Ovary (tissue), 9 donors: ENCODE results near the gene KIF19. TPM values are rescaled to one million over a fixed set of nuclear protein-coding genes. Genes with fewer than 3 reads are reported as not detected.
A peak's percentile ranks its signal among the peaks of the same experiment; 100 is the strongest.

Experiments
- DNase-seq, 5 donors: peaks; one replicate each; pipeline ENCODE4 v3.0.0-alpha.2; 2019 to 2020
- H3K27ac ChIP-seq, 2 donors: fragments of 200-600 bp; one replicate each; pipeline versions ENCODE4 v1.5.1 to v1.8.0; 2019 to 2022
- H3K27me3 ChIP-seq: fragments of 200-600 bp; one replicate; pipeline ENCODE4 v1.8.0; 2022
- H3K36me3 ChIP-seq: fragments of 200-600 bp; sonication (generic); one replicate; pipeline ENCODE4 v1.5.1; 2019
- H3K4me1 ChIP-seq: one replicate; pipeline ENCODE4 v1.8.1; 2013; ENCODE audit warnings: mild to moderate bottlenecking, moderate library complexity; ENCODE audit not compliant: insufficient read depth
- H3K4me3 ChIP-seq: fragments of 200-600 bp; sonication (generic); one replicate; pipeline ENCODE4 v1.5.1; 2017
- H3K9me3 ChIP-seq, 2 donors: fragments of 200-600 bp in 1 of 2; sonication (generic) in 1 of 2; one replicate each; pipeline versions ENCODE4 v1.5.1 to v1.8.1; 2013 to 2019; ENCODE audit warnings: mild to moderate bottlenecking in 1 of 2, moderate library complexity in 1 of 2
- EP300 ChIP-seq: sonication (generic); formaldehyde crosslinking; IDR thresholded peaks from one replicate; pipeline ENCODE4 v1.6.1; 2017; ENCODE audit warnings: antibody characterized with exemption
- POLR2A ChIP-seq: fragments of 450-650 bp; IDR thresholded peaks from one replicate; pipeline ENCODE4 v1.6.1; 2017; ENCODE audit warnings: antibody characterized with exemption, mild to moderate bottlenecking, moderate library complexity
- WGBS, 3 donors: extraction: QIAGEN DNeasy Blood & Tissue Kit in 1 of 3; methylation state at CpG; one replicate each; pipeline versions ENCODE4 v1.1.5 to v1.1.7; 2013 to 2017; 5-methylcytosine and 5-hydroxymethylcytosine counted together
- intact Hi-C, 4 donors: fragments of 100-400 bp; cut with DNase I; formaldehyde crosslinking; loops; one replicate each; pipeline versions ENCODE4 v1.11.0 to v1.15.1; 2022 to 2023
- polyA plus RNA-seq, 2 donors: library from polyadenylated mRNA; stranded (reverse); fragments of 200-250 nt in 1 of 2; fragments of 350-450 nt in 1 of 2; fragmentation: Illumina TruSeq in 1 of 2; extraction: RNeasy Lipid Tissue Mini Kit (QIAGEN cat#74804) in 1 of 2; gene quantifications; one replicate each; pipeline ENCODE4 v1.2.3, GENCODE V29; 2013 to 2014
- total RNA-seq, 7 donors: library from RNA; depleted of rRNA in 2 of 7; stranded (reverse); fragments of >200 nt in 2 of 7; fragmentation: NEBNext Ultra II Directional in 3 of 7; extraction: Animal tissue kit (Norgen Biotek cat#: 25700) in 3 of 7; gene quantifications; one replicate each; pipeline versions ENCODE4 v1.1.0 to v1.2.4, GENCODE V29; 2016 to 2023
- TF ChIP-seq, protein P1 (sequence below), 3 donors: fragments of 450-650 bp in 2 of 3; fragments of 200-600 bp in 1 of 3; IDR thresholded peaks; one replicate each; pipeline versions ENCODE4 v1.5.1 to v1.8.0; 2016 to 2022; ENCODE audit warnings: antibody characterized with exemption in 3 of 3, mild to moderate bottlenecking in 1 of 3
- donor health status: DM: no; HTN: no; CAD: no; lungs with moderate emphysema.
- donor health status: DM: no; HTN: no; CAD: no.
- donor health status: Bipolar disorder and iron deficiency.
- donor health status: DM: yes; HTN: yes; CAD: no.
- donor health status: DM: no; HTN: no; CAD: no.
- donor health status: DM: yes; HTN: yes; CAD: no.

The KIF19 gene
- total and polyA plus RNA-seq, 9 donors, result 0.33 to 15.0 (median 1.2) TPM; not detected in 2

DNA sequence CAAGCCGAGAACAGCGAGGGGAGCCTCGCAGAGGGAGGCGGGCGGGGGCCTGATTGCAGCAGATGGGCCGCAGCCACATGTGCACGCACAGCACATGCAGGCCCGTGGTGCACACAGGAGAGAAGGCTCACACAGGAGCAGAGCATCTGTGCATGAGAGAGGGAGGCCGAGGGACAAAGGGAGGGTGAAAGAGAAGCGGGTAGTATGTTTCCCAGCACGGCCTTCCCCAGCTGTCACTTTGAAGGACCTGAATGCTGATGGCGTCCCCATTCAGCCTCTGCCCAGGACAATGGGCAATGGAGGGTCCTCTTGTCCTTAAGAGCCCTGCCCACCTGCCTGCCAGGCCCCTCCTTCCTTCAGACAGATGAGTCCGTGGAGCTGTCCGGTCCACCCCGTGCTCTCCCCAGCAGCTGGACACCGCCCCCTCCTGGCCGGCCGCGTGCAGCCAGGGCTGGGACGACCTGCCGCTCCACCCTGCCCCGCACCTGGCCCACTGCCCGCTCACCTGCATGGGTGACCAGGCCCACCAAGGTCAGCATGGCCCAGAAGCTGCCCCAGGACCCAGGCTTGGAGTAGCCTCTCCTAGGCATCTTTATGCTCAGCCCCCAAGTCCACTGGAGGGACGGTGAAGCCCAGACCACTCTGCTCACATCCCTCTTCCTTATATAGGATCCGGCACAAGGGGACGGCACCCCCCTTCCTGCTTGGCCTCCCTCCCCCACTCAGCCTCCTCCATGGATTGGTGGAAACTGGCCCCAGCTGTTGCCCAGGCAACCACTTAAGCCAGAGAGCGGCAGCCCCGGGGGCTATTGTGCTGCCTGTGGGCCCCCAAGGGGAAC lies 35.4 kb downstream of the KIF19 start, which contains the start of gene BTBD17:
Gene BTBD17, minus strand, starts transcription at position 639 of the 839 bp plus-strand sequence. Its CDS starts 49 bp downstream, at position 590.
- intact Hi-C loops, result loop anchor here in 3 of 4 donors (5.0 kb wide), 2 partner anchors 149 to 164 kb away; partner anchors contain the start of gene TTYH2 (in 2 of the 3)

DNA sequence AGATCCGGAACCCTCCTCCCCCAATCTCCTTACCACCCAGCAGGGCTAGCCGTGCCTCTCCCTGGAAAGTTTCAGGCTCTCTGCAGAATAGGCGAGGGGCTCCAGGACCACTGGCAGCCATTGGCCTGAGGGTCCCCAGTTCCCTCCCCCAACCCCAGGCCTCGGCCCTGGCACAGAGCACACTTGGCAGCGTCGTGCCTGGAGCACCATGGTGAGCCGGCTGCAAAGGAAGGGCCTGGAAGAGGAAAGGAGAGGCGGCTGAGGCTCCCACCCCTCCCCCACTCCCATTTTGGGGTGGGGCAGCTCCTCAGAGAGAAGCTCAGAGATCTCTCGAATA lies 36.0 kb downstream of the KIF19 start:
- WGBS, 3 donors, result 13 to 18% (median 17%) methylated on average over 6 to 9 of the region's 9 CpGs
- no peaks in the 10 kb centered on the region for H3K27me3 ChIP-seq
- intact Hi-C loops, result loop anchor here in 3 of 4 donors (5.0 kb wide), 2 partner anchors 150 to 165 kb away; partner anchors contain the start of gene TTYH2 (in 2 of the 3)
- TF ChIP-seq EP300 (no peak), POLR2A (no peak)
- TF ChIP-seq, protein P1, sequence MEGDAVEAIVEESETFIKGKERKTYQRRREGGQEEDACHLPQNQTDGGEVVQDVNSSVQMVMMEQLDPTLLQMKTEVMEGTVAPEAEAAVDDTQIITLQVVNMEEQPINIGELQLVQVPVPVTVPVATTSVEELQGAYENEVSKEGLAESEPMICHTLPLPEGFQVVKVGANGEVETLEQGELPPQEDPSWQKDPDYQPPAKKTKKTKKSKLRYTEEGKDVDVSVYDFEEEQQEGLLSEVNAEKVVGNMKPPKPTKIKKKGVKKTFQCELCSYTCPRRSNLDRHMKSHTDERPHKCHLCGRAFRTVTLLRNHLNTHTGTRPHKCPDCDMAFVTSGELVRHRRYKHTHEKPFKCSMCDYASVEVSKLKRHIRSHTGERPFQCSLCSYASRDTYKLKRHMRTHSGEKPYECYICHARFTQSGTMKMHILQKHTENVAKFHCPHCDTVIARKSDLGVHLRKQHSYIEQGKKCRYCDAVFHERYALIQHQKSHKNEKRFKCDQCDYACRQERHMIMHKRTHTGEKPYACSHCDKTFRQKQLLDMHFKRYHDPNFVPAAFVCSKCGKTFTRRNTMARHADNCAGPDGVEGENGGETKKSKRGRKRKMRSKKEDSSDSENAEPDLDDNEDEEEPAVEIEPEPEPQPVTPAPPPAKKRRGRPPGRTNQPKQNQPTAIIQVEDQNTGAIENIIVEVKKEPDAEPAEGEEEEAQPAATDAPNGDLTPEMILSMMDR (IDR thresholded peaks at IDR 0.05), result no peak
- H3K9me3 ChIP-seq, result no peaks in the 10 kb centered on the region
- no peak overlapping the region for H3K4me3 ChIP-seq
- DNase-seq, result no peak
- H3K36me3 ChIP-seq, result no peaks in the 10 kb centered on the region
- H3K27ac ChIP-seq, result no peak overlapping the region
- no peaks in the 10 kb centered on the region for H3K4me1 ChIP-seq

More for the DNA sequence above, 35.4 kb downstream of the KIF19 start, which contains the start of gene BTBD17:
- TF ChIP-seq, protein P1 (IDR thresholded peaks at IDR 0.05), result peak; percentile 23 to 61 (median 56)
- TF ChIP-seq EP300, result no peak
- Histone ChIP-seq H3K9me3 (no peaks in the 10 kb centered on the region), H3K4me1 (no peaks in the 10 kb centered on the region), H3K36me3 (no peaks in the 10 kb centered on the region), H3K4me3 (no peak within 1 kb of the TSS), H3K27me3 (no peaks in the 10 kb centered on the region), H3K27ac (no peak within 1 kb of the TSS)
- DNase-seq, result peak; percentile 41 to 75 (median 66)
- WGBS, 3 donors, result 17 to 21% (median 18%) methylated on average over 28 of the region's 28 CpGs

DNA sequence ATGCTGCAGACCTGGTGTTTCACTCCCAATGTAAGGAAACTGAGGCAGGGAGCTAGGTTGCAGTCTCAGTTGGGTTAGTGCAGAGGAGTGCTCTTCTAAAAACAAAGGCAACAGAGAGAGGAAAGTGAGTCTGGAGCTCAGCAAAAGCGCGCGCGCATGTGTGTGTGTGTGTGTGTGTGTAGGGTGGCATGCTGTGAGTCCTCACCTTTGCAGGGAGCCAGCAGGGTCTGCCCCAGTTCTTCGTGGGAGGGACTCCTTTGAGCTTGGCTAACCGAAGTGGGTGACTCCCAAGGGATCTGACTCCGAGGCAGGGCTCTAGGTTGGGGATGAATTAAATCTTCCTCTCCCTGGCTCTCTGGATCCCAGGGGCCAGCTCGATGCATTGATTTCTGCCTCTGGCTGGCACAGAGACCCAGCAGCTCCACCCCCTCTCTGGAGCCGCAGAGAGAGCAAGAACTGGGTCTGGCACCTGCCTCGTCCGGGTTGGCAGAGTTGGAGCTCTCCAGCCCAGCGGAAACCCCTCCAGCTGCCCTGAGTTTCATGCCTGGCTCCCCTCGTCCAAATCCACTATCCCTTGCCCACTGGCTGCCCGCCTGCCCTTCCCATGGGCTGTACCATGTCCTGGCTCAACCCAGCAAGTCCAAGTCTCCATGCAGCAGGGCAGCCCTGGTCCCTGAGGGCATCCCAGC lies 36.9 kb downstream of the KIF19 start:
- Histone ChIP-seq H3K9me3 (no peaks in the 10 kb centered on the region), H3K4me1 (no peaks in the 10 kb centered on the region), H3K27ac (no peak overlapping the region), H3K4me3 (no peak overlapping the region), H3K36me3 (no peaks in the 10 kb centered on the region), H3K27me3 (no peaks in the 10 kb centered on the region)
- no peak for DNase-seq
- TF ChIP-seq POLR2A, result no peak
- TF ChIP-seq EP300, result no peak
- TF ChIP-seq, protein P1 (IDR thresholded peaks at IDR 0.05), result no peak
- intact Hi-C loops, result loop anchor here in 3 of 4 donors (5.0 kb wide), 2 partner anchors 151 to 166 kb away; partner anchors contain the start of gene TTYH2 (in 2 of the 3)
- WGBS, 3 donors, result 46 to 58% (median 57%) methylated on average over 14 of the region's 14 CpGs

DNA sequence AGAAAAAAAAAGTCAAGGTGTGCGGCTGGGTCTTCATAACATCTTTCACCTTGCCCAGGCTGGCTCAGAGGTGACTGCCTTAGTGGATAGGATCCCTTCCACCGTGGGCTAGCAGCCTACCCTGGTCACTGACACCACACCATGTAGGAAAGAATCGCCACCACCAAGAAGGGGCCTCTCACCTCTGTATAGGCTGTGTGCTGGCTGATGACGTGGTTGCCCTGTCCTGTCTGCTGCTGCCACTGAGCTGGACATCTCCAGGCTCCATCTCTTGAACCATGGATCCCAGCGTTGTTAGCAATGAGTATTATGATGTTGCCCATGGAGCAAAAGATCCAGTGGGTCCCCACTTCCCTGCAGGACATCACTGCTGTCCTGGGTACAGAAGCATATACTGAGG lies 41.2 kb downstream of the KIF19 start, which contains the start of gene GPR142:
Gene GPR142, plus strand, starts transcription at position 301 of the 400 bp plus-strand sequence. CDS start 2,035 bp downstream, outside the sequence.
- Histone ChIP-seq H3K36me3 (no peaks in the 10 kb centered on the region), H3K9me3 (no peaks in the 10 kb centered on the region), H3K4me1 (no peaks in the 10 kb centered on the region), H3K27ac (no peak within 1 kb of the TSS), H3K4me3 (no peak within 1 kb of the TSS), H3K27me3 (no peaks in the 10 kb centered on the region)
- TF ChIP-seq POLR2A (no peak), EP300 (no peak)
- TF ChIP-seq, protein P1 (IDR thresholded peaks at IDR 0.05), result no peak
- no peak for DNase-seq
- intact Hi-C loops, result no loop called here
- WGBS, 3 donors, result 75 to 79% (median 77%) methylated on average over 5 of the region's 5 CpGs
